Rectal smooth muscle tissue (tissue), 1 donor: ENCODE results near the gene CBLN3.
"Not testable (repeated sequence)": the region's sequence is repeated elsewhere in the genome, so short reads cannot be mapped to it uniquely, and the experiment has no call there.

Experiments used
- H3K27ac ChIP-seq: one replicate; pipeline ENCODE4 v1.7.0; 2013; ENCODE audit warnings: low read depth, low read length, inconsistent platforms
- H3K27me3 ChIP-seq: one replicate; pipeline ENCODE4 v1.7.0; 2013; ENCODE audit warnings: low read length; ENCODE audit not compliant: control insufficient read depth, insufficient read depth
- H3K36me3 ChIP-seq: one replicate; pipeline ENCODE4 v1.7.0; 2013; ENCODE audit warnings: low read length; ENCODE audit not compliant: control insufficient read depth, insufficient read depth
- H3K4me1 ChIP-seq: one replicate; pipeline ENCODE4 v1.7.0; 2013; ENCODE audit warnings: low read length; ENCODE audit not compliant: control insufficient read depth, insufficient read depth
- H3K4me3 ChIP-seq: one replicate; pipeline ENCODE4 v1.7.0; 2013; ENCODE audit warnings: low read length
- H3K9ac ChIP-seq: one replicate; pipeline ENCODE4 v1.7.0; 2013; ENCODE audit warnings: low read length

The CBLN3 gene

DNA sequence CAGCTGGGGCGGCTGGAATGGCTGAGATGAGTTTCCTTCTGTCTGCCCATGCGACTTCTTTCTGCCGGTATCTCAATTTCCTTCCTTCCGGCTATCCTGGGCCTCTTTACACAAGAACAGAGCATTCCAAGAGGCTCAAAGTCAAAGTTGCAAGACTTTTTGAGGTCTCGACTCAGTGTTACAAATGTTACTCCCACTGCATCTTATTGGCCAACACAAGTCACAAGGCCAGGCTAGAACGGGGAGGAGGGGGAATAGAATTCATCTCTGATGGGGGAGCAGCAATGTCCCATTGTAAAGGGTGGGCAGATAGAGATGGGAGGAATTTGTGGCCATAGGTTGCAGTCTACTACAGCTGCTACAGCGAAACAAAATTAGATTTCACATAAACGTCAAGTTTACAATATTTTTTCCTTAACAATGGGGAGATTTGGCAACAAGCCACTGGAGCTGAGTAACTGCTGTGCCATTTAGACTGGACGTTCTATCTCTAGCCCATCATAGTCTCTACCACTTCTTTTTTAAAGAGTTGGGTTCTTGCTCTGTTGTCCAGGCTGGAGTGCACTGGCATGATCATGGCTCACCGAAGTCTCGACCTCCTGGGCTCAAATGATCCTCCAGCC, 40.1 kb downstream of the CBLN3 start:
- Histone ChIP-seq H3K4me1 (no peaks in the 10 kb centered on the region), H3K27ac (no peak overlapping the region), H3K4me3 (no peak overlapping the region), H3K9ac (no peak overlapping the region), H3K36me3 (no peaks in the 10 kb centered on the region), H3K27me3 (no peaks in the 10 kb centered on the region)

DNA sequence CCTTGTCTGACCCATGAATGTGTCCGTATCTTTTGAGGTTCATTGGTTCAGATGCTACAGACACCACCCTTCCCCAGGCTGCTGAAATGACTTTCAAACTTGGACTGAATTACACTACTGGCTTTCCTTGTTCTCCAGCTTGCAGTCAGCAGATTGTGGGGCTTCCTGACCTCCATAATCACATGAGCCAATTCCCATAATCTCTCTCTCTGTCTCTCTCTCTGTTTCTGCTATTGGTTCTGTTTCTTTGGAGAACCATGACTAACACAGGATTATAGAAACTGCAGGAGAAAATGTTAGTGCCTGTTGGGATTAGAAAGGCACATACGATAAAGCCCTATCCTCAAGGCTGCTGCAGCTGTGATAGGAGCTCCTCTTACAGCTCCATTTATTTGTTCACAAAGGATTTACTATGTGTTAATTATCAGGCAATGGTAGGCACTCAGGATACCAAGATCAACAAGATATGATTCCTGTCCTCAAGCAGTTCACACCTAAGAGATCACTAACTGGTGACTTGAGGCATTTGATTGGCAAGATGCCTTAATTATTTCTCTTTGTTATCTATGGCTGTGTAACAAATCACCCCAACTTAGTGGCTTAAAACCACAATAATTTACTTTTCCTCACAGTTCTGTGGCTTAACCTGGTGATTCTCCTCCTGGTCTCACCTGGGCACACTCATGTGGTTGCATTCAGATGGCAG, 40.8 kb downstream of the CBLN3 start:
- Histone ChIP-seq H3K9ac (no peak overlapping the region), H3K4me3 (no peak overlapping the region), H3K27ac (no peak overlapping the region), H3K4me1 (no peaks in the 10 kb centered on the region), H3K27me3 (no peaks in the 10 kb centered on the region), H3K36me3 (no peaks in the 10 kb centered on the region)

DNA sequence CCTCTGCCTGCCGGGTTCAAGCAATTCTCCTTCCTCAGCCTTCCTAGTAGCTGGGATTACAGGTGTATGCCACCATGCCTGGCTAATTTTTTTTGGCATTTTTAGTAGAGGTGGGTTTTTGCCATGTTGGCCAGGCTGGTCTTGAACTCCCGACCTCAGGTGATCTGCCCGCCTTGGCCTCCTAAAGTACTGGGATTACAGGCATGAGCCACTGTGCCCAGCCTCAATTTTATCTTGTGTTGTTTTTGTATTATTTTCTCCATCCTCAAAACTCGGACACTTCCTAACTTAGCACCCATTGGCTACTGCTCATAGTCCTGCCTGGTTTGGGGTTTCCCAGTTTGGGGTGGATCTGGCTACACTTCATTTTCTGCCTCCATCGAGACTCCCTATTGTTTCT, 41.9 kb downstream of the CBLN3 start:
- H3K27ac ChIP-seq, H3K9ac ChIP-seq, H3K27me3 ChIP-seq, H3K4me1 ChIP-seq, H3K4me3 ChIP-seq, H3K36me3 ChIP-seq: not testable (repeated sequence)

DNA sequence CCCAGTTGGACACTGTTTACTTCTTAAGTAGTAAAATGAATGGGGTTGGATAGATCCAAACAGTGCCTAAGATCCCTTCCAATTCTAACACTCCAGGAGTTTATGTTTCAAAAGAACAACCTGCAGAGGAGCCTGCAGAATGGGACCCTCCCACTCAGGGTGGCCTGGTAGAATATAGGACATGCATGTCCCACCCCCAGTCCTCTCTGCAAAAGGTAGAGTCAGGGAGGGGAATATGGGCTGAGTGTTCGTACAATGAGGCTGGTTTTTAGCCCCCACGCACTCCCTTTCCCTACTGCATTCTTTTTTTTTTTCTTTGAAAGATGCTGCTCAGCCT, 42.5 kb downstream of the CBLN3 start:
- H3K4me3 ChIP-seq: no peak overlapping the region
- H3K36me3 ChIP-seq: no peaks in the 10 kb centered on the region
- no peak overlapping the region for H3K9ac ChIP-seq
- no peak overlapping the region for H3K27ac ChIP-seq
- no peaks in the 10 kb centered on the region for H3K27me3 ChIP-seq
- H3K4me1 ChIP-seq: no peaks in the 10 kb centered on the region

DNA sequence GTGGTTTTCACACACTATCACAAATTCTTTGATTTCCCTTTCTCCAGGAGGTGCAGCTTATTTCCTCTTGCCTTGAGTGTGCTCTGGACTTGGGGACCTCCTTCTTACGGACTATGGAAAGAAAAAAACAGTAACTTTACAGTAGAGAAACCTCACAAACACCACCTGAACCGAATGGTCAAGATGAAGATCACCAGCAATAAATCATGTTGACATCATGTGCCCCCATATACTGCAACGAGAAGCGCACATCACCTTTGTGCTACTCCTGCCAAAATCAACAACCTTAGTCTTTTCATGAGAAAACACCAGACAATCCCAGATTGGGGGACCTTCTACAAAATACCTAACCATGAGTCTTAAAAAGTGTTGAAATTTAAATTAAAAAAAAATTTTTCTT, 43.9 kb downstream of the CBLN3 start:
- H3K4me3 ChIP-seq: no peak overlapping the region
- H3K4me1 ChIP-seq: no peaks in the 10 kb centered on the region
- H3K27ac ChIP-seq: no peak overlapping the region
- H3K36me3 ChIP-seq: no peaks in the 10 kb centered on the region
- H3K9ac ChIP-seq: no peak overlapping the region
- H3K27me3 ChIP-seq: no peaks in the 10 kb centered on the region

DNA sequence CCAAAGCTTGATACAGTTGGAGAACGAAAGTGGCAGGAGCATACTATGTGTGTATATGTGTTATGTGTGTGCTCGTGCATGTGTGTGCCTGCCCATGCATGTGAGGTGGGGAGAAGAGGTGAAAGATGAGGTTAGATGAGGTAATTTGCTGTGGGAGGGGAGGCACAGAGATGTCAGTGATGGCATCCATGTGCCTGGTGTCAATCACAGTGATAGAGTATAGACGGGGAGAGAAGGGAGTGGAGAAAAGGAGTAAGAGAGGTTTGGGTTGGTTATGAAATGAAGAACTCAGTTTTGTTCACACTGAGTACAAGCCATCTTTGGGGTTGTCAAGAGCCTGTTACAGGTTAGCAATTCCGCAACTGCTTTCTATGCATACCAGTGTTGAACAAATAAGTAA, 45.3 kb downstream of the CBLN3 start:
- Histone ChIP-seq H3K4me1 (no peaks in the 10 kb centered on the region), H3K27ac (no peak overlapping the region), H3K27me3 (no peaks in the 10 kb centered on the region), H3K4me3 (no peak overlapping the region), H3K9ac (no peak overlapping the region), H3K36me3 (no peaks in the 10 kb centered on the region)

DNA sequence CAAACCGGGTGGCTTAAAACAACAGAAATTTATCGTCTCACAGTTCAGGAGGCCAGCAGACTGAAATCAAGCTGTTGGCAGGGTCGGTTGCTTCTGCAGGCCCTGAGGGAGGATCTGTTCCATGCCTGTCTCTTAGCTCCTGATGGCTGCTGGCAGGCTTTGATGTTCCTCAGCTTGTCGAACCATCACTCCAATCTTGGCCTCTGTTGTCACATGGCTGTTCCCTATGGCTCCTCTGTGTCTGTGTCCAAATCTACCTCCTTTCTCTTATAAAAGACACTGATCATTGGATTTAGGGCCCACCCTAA, 47.5 kb downstream of the CBLN3 start:
- Histone ChIP-seq H3K27me3 (no peaks in the 10 kb centered on the region), H3K27ac (no peak overlapping the region), H3K4me1 (no peaks in the 10 kb centered on the region), H3K9ac (no peak overlapping the region), H3K36me3 (no peaks in the 10 kb centered on the region), H3K4me3 (no peak overlapping the region)

DNA sequence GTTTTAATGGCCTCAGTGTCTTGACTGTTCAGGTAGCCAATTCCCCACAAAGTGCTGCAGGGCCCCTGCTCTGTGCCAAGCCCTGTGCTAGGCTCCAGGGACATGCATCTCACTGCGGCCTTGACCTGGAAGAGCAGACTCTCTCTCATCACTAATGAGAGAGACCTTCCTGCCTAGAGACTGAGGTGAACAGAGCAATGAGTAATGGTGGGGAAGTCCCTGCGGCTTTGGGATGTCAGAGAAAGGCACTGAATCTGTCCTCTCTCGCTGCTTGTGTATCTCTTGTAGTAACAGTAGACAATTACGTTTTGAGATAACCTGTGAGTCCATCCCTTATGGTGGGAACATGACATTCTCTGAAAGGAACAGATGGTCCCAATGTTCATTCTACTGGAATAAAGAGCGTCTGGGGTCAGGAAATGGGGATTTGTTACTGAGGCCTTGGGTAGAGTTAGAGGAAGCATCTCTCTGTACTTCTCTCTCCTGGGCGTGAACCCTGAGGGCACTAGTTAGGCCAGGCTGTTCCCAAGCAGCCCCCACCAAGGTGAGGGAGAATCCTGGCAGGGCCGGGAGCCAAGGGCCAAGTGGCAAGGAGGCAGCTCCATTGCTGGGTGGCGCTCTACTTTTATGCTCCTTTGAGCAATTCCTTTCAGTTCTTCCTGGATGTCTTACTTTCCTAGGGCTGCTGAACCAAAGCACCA, 48.0 kb downstream of the CBLN3 start:
- Histone ChIP-seq H3K36me3 (no peaks in the 10 kb centered on the region), H3K4me1 (no peaks in the 10 kb centered on the region), H3K27ac (no peak overlapping the region), H3K9ac (no peak overlapping the region), H3K27me3 (no peaks in the 10 kb centered on the region), H3K4me3 (no peak overlapping the region)

DNA sequence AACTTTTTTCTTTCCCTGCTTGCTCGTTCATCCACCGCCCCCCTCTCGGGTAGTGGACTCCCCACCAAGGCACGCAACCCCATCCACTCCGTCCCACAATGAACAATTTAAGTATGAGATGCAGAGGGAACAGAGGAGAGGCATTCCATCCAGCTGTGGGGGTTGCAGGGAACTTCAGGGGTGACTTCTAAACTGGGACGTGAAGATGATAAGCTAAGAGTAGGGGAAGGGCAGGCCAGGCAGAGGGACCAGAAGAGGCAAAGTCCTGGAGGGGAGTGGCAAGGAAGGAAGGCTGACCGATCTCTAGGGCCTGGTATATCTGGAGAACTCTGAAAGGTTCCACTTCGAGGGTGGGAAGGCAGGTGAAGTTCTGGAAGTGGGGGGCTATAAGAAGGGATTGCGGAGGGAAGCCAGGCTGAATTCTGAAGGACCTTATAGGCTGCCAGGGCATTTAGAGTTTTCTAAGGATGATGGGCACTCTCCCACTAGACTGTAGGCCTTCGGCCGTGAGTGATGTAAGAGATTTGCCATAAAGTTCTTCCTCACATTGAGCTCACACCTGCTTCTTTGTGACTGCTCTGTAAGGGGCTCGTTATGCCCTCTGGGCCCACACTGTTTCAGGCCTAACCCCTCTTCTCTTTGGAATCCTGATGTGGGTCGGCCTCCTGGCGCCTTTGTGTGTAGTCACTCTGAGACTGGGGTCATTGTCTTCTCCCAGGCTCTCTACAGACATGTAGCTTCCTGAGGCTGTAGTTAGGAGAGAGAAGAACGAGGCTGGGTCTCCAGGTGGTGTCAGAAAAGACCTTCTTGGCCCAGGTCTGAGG, 49.3 kb downstream of the CBLN3 start:
- no peaks in the 10 kb centered on the region for H3K27me3 ChIP-seq
- no peaks in the 10 kb centered on the region for H3K36me3 ChIP-seq
- H3K9ac ChIP-seq: no peak overlapping the region
- H3K4me1 ChIP-seq: no peaks in the 10 kb centered on the region
- H3K4me3 ChIP-seq: no peak overlapping the region
- H3K27ac ChIP-seq: no peak overlapping the region

DNA sequence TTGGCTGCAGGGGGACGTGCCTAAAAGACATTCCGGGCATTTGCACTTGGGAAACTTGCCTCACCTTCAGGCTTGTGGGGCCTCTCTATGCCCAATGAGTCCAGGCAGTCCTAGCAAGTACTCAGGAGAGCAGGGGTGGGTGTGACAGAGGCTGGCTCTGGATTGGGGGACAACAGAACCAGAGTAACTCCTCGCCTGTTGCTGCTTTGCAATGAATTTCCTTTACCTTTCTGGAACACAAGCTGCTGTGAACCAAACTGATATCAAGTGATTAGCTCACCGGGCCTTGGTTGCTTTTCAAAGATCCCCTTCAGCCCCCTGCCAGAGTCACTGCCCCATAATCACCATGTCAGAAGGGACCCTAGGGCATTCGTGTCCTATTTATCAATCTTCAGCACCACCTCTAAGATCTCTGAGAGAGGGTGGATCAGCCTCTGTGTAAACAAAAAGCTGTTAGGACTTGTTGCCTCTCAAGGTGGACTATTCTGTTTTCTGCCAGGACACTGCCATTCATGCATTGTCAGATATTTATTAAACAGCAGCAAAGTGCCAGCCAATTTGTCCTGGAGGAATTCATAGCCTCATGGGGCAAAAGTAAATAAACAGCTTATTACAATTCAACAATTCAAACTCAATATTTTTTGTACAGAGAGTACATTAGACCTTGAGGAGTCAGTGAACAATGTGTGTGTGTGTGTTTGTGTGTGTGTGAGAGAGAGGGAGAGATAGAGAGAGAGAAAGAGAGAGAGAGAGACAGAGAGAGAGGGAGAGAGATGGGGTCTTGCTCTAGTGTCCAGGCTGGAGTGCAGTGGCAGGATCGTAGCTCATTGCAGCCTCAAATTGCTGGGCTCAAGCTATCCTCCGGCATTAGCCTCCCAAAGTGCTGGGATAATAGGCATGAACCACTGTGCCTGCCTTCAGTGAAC, 50.2 kb downstream of the CBLN3 start:
- Histone ChIP-seq H3K27me3 (no peaks in the 10 kb centered on the region), H3K4me3 (no peak overlapping the region), H3K4me1 (no peaks in the 10 kb centered on the region), H3K9ac (no peak overlapping the region), H3K36me3 (no peaks in the 10 kb centered on the region), H3K27ac (no peak overlapping the region)

DNA sequence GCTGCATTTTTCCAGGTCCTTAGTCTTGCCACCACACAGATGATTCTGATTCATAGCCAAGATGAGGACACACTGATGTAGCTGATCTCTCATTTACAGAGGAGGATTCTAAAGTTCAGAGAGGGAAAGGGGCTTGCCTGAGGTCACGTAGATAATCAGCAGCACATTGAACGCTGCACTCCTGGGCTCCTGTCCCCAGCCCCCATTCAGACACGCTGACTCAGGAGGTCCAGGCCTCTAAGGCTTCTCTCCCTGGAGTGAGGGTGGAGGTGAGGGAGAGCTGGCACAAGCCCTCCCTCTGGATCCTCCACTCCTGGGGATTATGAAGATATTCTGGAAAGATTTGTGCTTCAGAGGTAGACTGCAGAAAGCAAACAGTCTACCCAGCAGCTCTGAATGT, 51.1 kb downstream of the CBLN3 start:
- Histone ChIP-seq H3K27me3 (no peaks in the 10 kb centered on the region), H3K27ac (no peak overlapping the region), H3K9ac (no peak overlapping the region), H3K4me1 (no peaks in the 10 kb centered on the region), H3K36me3 (no peaks in the 10 kb centered on the region), H3K4me3 (no peak overlapping the region)

DNA sequence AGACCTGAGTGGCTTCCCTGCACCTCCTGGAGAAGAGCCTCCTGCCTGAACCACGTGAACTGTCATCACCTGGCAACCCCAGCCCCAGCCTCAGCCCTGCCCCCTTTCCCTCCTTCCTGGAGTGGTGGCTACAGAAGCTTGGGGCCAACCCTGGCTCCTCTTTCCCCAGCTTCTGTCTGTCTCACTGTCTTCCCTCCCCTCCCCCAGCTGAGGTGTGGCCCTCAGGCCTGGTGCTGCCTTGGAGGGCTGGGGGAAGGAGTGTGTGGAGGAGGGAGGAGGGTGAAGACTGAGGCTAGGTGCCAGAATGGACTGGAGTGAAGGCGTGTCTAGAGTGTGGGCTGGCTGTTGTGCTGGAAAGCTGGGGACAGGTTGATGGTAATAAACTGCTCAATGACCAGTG, 51.8 kb downstream of the CBLN3 start:
- H3K4me3 ChIP-seq: no peak overlapping the region
- H3K27ac ChIP-seq: no peak overlapping the region
- no peaks in the 10 kb centered on the region for H3K36me3 ChIP-seq
- H3K27me3 ChIP-seq: no peaks in the 10 kb centered on the region
- no peaks in the 10 kb centered on the region for H3K4me1 ChIP-seq
- no peak overlapping the region for H3K9ac ChIP-seq
